ENCODE data around the gene CAMTA1.

The CAMTA1 gene

GRCh38 chr1:7519861-7520395 is 734.7 kb downstream of the CAMTA1 start:
- Histone ChIP-seq H3K9ac (ENCODE audit: low read depth, low read length) (no peak overlapping the region), H3K27me3 (ENCODE audit: insufficient read depth, low read length, poor library complexity) (no peaks in the 10 kb centered on the region), H3K9me3 (ENCODE audit: insufficient read depth, low read length, severe bottlenecking) (no peaks in the 10 kb centered on the region), H3K27ac (ENCODE audit: low read length) (no peak overlapping the region), H2AFZ (ENCODE audit: low read depth, low read length) (no peak overlapping the region), H3K79me2 (ENCODE audit: insufficient read depth, low read length) (no peaks in the 10 kb centered on the region), H3K4me3 (ENCODE audit: low read depth in 1 of 2, low read length in 2 of 2) (no peak overlapping the region), H4K20me1 (ENCODE audit: insufficient read depth, low read length) (no peaks in the 10 kb centered on the region; the same call in none of the 2 replicates), H3K4me2 (ENCODE audit: insufficient read depth, low read length) (no peak overlapping the region), H3K36me3 (ENCODE audit: insufficient read depth, low read length) (no peaks in the 10 kb centered on the region), H3K4me1 (ENCODE audit: insufficient read depth, low read length) (no peaks in the 10 kb centered on the region)
- no peak for ATAC-seq (ENCODE audit: insufficient read depth, low read depth)
- no peak for DNase-seq
- no peak for TF ChIP-seq EZH2 (IDR thresholded peaks at IDR 0.05; ENCODE audit: borderline replicate concordance, low read depth, low read length, severe bottlenecking)
- TF ChIP-seq CTCF (IDR thresholded peaks at IDR 0.05; ENCODE audit: borderline replicate concordance, extremely low read depth, low read length, poor library complexity, severe bottlenecking) = no peak

GRCh38 chr1:7520496-7520895 is 735.2 kb downstream of the CAMTA1 start:
- no peak overlapping the region for H3K9ac ChIP-seq (ENCODE audit: low read depth, low read length)
- H3K36me3 ChIP-seq (ENCODE audit: insufficient read depth, low read length) = no peaks in the 10 kb centered on the region
- no peak overlapping the region for H3K27ac ChIP-seq (ENCODE audit: low read length)
- ATAC-seq (ENCODE audit: insufficient read depth, low read depth) (no peak), DNase-seq (no peak)
- no peaks in the 10 kb centered on the region for H3K9me3 ChIP-seq (ENCODE audit: insufficient read depth, low read length, severe bottlenecking)
- no peak overlapping the region for H3K4me3 ChIP-seq (ENCODE audit: low read depth in 1 of 2, low read length in 2 of 2)
- H4K20me1 ChIP-seq (ENCODE audit: insufficient read depth, low read length) = no peaks in the 10 kb centered on the region; the same call in none of the 2 replicates
- H2AFZ ChIP-seq (ENCODE audit: low read depth, low read length) = no peak overlapping the region
- no peak overlapping the region for H3K4me2 ChIP-seq (ENCODE audit: insufficient read depth, low read length)
- H3K79me2 ChIP-seq (ENCODE audit: insufficient read depth, low read length) = no peaks in the 10 kb centered on the region
- no peaks in the 10 kb centered on the region for H3K4me1 ChIP-seq (ENCODE audit: insufficient read depth, low read length)
- H3K27me3 ChIP-seq (ENCODE audit: insufficient read depth, low read length, poor library complexity) = no peaks in the 10 kb centered on the region
- TF ChIP-seq CTCF (IDR thresholded peaks at IDR 0.05; ENCODE audit: borderline replicate concordance, extremely low read depth, low read length, poor library complexity, severe bottlenecking) (no peak), EZH2 (IDR thresholded peaks at IDR 0.05; ENCODE audit: borderline replicate concordance, low read depth, low read length, severe bottlenecking) (no peak)

GRCh38 chr1:7524341-7525337 is 739.4 kb downstream of the CAMTA1 start:
- DNase-seq = no peak
- Histone ChIP-seq H2AFZ (ENCODE audit: low read depth, low read length) (no peak overlapping the region), H3K79me2 (ENCODE audit: insufficient read depth, low read length) (no peaks in the 10 kb centered on the region), H3K4me1 (ENCODE audit: insufficient read depth, low read length) (no peaks in the 10 kb centered on the region), H3K9me3 (ENCODE audit: insufficient read depth, low read length, severe bottlenecking) (no peaks in the 10 kb centered on the region), H3K4me3 (ENCODE audit: low read depth in 1 of 2, low read length in 2 of 2) (no peak overlapping the region), H3K9ac (ENCODE audit: low read depth, low read length) (no peak overlapping the region), H3K27ac (ENCODE audit: low read length) (no peak overlapping the region), H3K36me3 (ENCODE audit: insufficient read depth, low read length) (no peaks in the 10 kb centered on the region), H3K4me2 (ENCODE audit: insufficient read depth, low read length) (no peak overlapping the region), H3K27me3 (ENCODE audit: insufficient read depth, low read length, poor library complexity) (no peaks in the 10 kb centered on the region), H4K20me1 (ENCODE audit: insufficient read depth, low read length) (no peaks in the 10 kb centered on the region)
- no peak for TF ChIP-seq EZH2 (IDR thresholded peaks at IDR 0.05; ENCODE audit: borderline replicate concordance, low read depth, low read length, severe bottlenecking)
- no peak for TF ChIP-seq CTCF (IDR thresholded peaks at IDR 0.05; ENCODE audit: borderline replicate concordance, extremely low read depth, low read length, poor library complexity, severe bottlenecking)
- no peak for ATAC-seq (ENCODE audit: insufficient read depth, low read depth)

All from DND-41 (cell line).